GM12891 (cell line): ENCODE results near the gene CTDSP2.
A peak's percentile ranks its signal among the peaks of the same experiment; 100 is the strongest.

Experiments used
- DNase-seq: peaks from one replicate; pipeline ENCODE4 v3.0.0; 2011; ENCODE audit warnings: low spot score; ENCODE audit not compliant: insufficient read length
- FAIRE-seq: peaks from 2 replicates; lab custom pipeline; 2011; peaks lifted over from hg19 to GRCh38; lab: Jason Lieb, UNC
- PAX5 ChIP-seq: IDR thresholded peaks from 2 replicates; pipeline ENCODE4 v1.6.1; 2011; ENCODE audit warnings: low read length, moderate library complexity, mild to moderate bottlenecking; ENCODE audit not compliant: insufficient read depth, severe bottlenecking
- POLR2A ChIP-seq: IDR thresholded peaks from 2 replicates; pipeline ENCODE4 v1.6.1; 2011; ENCODE audit warnings: low read depth, low read length, control low read depth
- POLR2AphosphoS5 ChIP-seq: IDR thresholded peaks from 2 replicates; pipeline ENCODE4 v1.6.1; 2011; ENCODE audit warnings: low read depth, low read length, control low read depth
- POU2F2 ChIP-seq: IDR thresholded peaks from 2 replicates; pipeline ENCODE4 v1.6.1; 2011; ENCODE audit warnings: low read depth, mild to moderate bottlenecking, control low read depth, low read length, moderate library complexity
- SPI1 ChIP-seq: IDR thresholded peaks from 2 replicates; pipeline ENCODE4 v1.6.1; 2011; ENCODE audit warnings: low read depth, low read length, control low read depth
- TAF1 ChIP-seq: IDR thresholded peaks from 2 replicates; pipeline ENCODE4 v1.6.1; 2011; ENCODE audit warnings: low read depth, low read length, control low read depth

Gene CTDSP2

DNA sequence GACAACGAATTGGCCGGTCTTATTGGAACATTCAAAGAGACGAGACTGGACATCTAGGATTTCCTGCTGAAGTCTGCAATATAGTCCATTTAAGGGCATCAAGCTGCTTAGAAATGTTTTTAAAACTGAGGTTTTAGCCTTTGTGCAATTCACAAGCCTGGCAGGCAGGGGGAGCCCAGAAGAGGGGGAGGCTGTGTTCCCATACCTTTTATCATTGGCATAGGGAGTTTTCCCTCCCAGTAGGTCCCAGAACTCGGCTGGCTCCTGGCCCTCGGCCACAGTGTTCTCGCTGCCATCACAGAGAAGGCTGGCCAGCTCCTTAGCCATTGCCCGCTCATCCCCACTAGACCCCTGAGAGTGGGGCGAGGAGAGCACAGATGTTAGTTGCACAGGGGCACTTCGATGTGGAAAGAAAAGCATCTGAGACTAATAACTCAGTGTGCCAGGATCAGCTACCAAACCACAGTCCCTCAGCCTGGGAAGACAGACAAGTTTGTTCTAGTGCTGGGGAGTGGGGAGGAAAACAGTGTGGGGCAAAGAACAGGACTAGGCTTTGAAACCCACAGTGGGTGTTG is 43.1 kb downstream of the CTDSP2 start:
- TF ChIP-seq POLR2AphosphoS5, result no peak
- no peak for TF ChIP-seq SPI1
- TF ChIP-seq POU2F2, result no peak
- TF ChIP-seq TAF1, result no peak
- TF ChIP-seq POLR2A, result no peak
- no peak for TF ChIP-seq PAX5
- DNase-seq (no peak), FAIRE-seq (peak; percentile 69)

DNA sequence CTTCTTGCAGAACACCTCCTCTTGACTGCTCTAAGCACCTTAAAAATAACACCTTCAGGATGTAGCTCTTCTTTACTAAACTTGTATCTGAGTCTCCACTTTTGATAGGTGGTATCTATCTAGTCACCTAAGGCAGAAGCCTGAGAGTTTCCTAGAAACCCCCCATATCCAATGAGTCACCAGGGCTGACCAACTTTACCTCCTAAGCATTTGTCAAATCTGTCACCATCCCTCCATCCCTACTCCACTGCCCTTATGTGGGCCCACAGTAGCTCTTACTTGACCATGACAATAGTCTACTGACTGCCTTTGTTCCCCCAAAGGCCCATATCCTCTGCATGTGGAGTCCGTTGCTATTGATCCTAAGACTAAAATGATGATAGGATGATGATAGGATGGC is 43.9 kb downstream of the CTDSP2 start:
- DNase-seq (no peak), FAIRE-seq (no peak)
- TF ChIP-seq POU2F2, result no peak
- no peak for TF ChIP-seq PAX5
- TF ChIP-seq POLR2AphosphoS5, result no peak
- TF ChIP-seq TAF1, result no peak
- TF ChIP-seq SPI1, result no peak
- no peak for TF ChIP-seq POLR2A

DNA sequence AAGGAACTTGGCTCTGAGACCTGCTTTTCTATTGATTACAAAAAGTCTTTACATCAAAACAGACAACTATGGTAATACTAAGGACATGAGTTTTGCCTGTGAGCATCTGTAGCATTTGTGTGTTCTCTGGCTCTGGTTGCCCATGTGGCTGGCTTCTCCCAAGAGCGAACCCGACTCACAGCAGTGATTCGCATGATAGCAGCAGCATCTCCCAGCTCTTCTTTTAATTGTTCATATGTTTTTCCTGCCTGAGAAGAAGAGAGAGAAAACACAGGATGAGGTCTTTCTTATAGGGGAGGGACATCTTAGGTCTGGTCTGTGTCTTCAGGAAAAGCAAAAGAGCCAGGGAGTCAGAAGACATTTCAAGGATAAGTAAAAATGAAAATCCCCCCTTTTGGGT is 45.6 kb downstream of the CTDSP2 start:
- DNase-seq (no peak), FAIRE-seq (no peak)
- no peak for TF ChIP-seq SPI1
- no peak for TF ChIP-seq POU2F2
- no peak for TF ChIP-seq POLR2A
- no peak for TF ChIP-seq PAX5
- no peak for TF ChIP-seq TAF1
- no peak for TF ChIP-seq POLR2AphosphoS5

DNA sequence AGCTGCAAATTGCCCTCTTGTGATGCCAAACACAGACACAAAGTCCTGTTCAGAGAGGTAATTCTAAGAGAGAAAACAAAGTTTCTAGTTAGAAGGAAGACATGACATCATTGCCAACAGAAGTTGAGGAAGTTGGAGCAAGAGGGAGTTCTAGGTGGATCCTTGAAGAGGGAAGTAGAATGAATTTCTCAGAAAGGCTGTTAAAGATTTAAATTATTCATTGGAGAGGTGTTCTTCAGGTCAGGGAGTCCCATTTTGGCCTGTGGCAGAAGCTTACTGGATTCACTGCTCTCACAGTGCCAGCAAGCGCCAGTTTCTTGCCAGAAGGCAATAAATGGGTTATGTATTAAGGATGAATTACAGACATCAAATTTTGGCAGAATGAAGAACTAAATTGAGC is 48.6 kb downstream of the CTDSP2 start:
- DNase-seq, result no peak
- no peak for FAIRE-seq
- TF ChIP-seq POU2F2 (no peak), SPI1 (no peak), POLR2A (no peak), TAF1 (no peak), PAX5 (no peak), POLR2AphosphoS5 (no peak)

DNA sequence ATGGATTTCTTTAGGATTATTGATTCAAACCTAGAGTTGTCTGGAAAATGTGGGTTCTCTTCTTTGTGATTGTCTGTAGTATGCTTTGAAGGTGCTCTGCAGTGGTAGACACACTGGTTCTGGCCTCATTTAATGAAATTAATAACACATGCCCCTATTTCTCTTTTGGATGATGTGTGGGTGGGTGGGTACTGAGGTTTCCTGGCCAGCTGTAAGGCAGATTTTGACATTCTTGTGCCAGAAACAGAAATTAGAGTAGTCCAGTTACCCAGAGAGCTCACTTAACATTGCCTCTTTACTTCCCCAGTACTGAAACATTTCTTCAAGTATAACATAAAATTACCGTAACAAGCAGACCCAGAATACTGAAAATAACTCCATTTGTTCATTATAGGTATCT is 49.5 kb downstream of the CTDSP2 start:
- FAIRE-seq (no peak), DNase-seq (no peak)
- TF ChIP-seq POLR2AphosphoS5 (no peak), POU2F2 (no peak), PAX5 (no peak), SPI1 (no peak), TAF1 (no peak), POLR2A (no peak)

DNA sequence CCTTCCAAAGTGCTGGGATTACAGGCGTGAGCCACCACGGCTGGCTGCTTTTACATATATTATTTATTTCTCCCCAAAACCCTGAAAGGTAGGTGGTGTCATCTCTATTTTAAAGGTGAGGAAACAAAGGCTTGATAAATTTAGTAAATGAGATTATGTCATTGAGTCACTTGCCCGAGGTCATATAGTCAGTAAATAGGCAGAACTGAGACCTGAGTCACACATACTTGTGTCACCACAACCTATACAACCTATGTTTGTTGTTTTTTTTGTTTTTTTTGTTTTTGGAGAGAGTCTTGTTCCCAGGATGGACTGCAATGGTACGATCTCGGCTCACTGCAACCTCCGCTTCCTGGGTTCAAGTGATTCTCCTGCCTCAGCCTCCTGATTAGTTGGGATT is 51.2 kb downstream of the CTDSP2 start:
- TF ChIP-seq SPI1 (no peak), POU2F2 (no peak), PAX5 (no peak), POLR2A (no peak), TAF1 (no peak)
- FAIRE-seq, result no peak

DNA sequence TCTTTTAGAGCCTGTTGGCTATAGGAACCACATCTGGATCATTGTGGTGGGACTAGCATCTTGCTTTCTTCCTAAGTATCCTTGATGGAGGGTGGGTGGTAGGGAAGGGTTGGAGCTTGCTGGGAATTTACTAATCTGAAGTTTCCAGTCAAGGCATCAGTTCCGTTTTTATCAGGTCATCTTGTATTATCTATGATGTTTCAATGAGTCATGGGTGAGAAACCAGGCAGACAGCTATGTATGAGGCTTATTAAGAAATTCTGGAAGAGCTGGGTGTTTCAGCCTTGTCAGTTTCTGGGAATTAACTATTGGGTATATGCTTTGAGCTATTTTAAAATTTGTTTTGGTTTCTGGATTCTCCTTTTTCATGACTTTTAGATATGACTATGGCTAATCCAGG is 52.6 kb downstream of the CTDSP2 start:
- DNase-seq, result no peak
- no peak for FAIRE-seq
- TF ChIP-seq POU2F2 (no peak), POLR2AphosphoS5 (no peak), PAX5 (no peak), TAF1 (no peak), POLR2A (no peak), SPI1 (no peak)

More for the DNA sequence above, 51.2 kb downstream of the CTDSP2 start:
- no peak for DNase-seq

DNA sequence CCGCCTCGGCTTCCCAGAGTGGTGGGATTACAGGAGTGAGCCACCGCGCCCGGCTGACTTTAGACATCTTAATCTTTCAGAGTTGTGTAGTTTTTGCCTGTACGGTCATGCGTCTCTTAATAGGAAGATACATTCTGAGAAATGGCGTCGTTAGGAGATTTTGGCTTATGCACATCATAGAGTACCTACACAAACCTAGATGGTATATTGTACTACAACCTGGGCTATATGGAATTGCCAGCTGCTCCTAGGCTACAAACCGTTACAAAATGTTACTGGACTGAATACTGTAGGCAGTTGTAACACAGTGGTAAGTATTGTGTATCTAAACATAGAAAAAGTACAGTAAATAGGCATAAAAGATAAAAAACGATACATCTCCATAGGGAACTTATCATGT is 62.7 kb downstream of the CTDSP2 start:
- FAIRE-seq (no peak), DNase-seq (no peak)
- TF ChIP-seq POLR2AphosphoS5 (no peak), POU2F2 (no peak), SPI1 (no peak)

DNA sequence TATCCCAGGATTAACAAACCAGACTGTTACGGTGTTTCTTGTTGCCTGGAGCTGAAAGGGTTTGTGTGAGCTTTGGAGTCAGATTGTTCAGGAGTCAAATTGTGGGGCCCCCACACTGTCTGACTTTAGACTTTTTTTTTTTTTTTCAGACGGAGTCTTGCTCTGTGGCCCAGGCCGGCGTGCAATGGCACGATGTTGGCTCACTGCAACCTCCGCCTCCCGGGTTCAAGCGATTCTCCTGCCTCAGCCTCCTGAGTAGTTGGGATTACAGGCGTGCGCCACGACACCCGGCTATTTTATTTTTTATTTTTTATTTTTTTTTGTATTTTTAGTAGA is 63.1 kb downstream of the CTDSP2 start:
- FAIRE-seq (no peak), DNase-seq (no peak)
- TF ChIP-seq SPI1, result no peak
- no peak for TF ChIP-seq TAF1
- TF ChIP-seq POLR2AphosphoS5, result no peak
- TF ChIP-seq POU2F2, result no peak
- no peak for TF ChIP-seq PAX5
- no peak for TF ChIP-seq POLR2A

DNA sequence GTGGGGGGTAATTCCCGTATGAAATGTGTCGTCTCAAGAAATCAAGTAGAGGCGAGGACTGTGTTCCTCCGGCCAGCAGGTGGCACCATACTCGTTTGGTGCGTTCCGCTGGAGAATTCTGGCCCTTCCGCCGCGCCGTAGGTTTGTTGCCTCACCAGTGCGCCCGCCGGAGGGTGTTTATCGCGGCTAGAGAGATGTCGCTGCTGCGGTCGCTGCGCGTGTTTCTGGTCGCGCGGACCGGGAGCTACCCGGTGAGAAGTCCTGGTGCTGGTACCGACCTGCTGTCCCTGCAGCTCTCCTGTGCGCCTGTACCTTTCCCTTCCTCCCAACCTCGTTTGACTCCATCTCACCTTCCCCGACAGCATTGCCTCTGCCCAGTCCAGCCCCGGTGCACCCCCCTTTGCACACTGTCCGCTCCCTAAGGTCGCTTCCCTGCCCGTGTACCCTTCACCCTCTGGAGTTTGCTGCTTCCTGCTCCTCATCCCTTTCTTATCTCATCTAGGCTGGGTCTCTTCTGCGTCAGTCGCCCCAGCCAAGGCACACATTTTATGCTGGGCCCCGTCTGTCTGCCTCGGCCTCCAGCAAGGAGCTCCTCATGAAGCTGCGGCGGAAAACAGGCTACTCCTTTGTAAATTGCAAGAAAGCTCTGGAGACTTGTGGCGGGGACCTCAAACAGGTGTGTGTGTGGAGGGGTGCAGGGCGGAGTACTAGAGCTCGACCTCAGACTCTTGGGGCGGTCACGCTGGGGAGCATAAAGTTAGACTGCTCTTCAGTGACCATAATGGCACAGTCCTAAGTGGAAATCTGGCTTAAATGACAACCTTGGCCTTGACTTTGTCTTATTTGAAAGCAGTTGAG is 63.7 kb downstream of the CTDSP2 start, which contains the start of gene TSFM:
TSS of gene TSFM (plus strand) at position 180 of the 858 bp plus-strand sequence. CDS start at position 195, 15 bp downstream.
- DNase-seq (peak; percentile 74), FAIRE-seq (peak; percentile 95)
- peak; percentile 90 for TF ChIP-seq POLR2A
- TF ChIP-seq POU2F2, result peak; percentile 85
- TF ChIP-seq PAX5, result peak; percentile 63
- TF ChIP-seq TAF1, result peak; percentile 72
- TF ChIP-seq POLR2AphosphoS5, result peak; percentile 93
- TF ChIP-seq SPI1, result 0 out of 2 replicates have a peak, but pooled peaks have one; percentile 6
